Chondrocyte (in vitro differentiated cells): ENCODE data around the gene TRAK2. TPM values are rescaled to one million over a fixed set of nuclear protein-coding genes. Genes with fewer than 3 reads are reported as not detected.
"Not testable (repeated sequence)": the region's sequence is repeated elsewhere in the genome, so short reads cannot be mapped to it uniquely, and the experiment has no call there.

Experiments used
- DNase-seq: peaks from one replicate; pipeline ENCODE4 v3.0.0; 2021; ENCODE audit warnings: mixed read lengths, low spot score
- H3K27ac Mint-ChIP-seq: one replicate; pipeline ENCODE4 v1.8.0; 2021; ENCODE audit warnings: mild to moderate bottlenecking, moderate library complexity, mixed read lengths; ENCODE audit not compliant: unreplicated experiment
- H3K27me3 Mint-ChIP-seq: 2 replicates; pipeline ENCODE4 v1.8.0; 2021; ENCODE audit warnings: low read depth, mixed read lengths
- H3K36me3 Mint-ChIP-seq: 2 replicates; pipeline ENCODE4 v1.8.0; 2021; ENCODE audit warnings: low read depth, mixed read lengths
- H3K4me1 Mint-ChIP-seq: 2 replicates; pipeline ENCODE4 v1.8.0; 2021; ENCODE audit warnings: low read depth, mild to moderate bottlenecking, mixed read lengths
- H3K4me3 Mint-ChIP-seq: one replicate; pipeline ENCODE4 v1.8.0; 2021; ENCODE audit warnings: mild to moderate bottlenecking, moderate library complexity, mixed read lengths; ENCODE audit not compliant: unreplicated experiment
- H3K9me3 Mint-ChIP-seq: 2 replicates; pipeline ENCODE4 v1.8.0; 2021; ENCODE audit warnings: low read depth, mixed read lengths
- total RNA-seq: library from RNA; stranded (reverse); gene quantifications from 3 replicates; pipeline ENCODE4 v1.2.1, GENCODE V29; 2021
- TF ChIP-seq, protein P1 (sequence below): fragments of 200-600 bp; sonication (generic); IDR thresholded peaks from 2 replicates; pipeline ENCODE4 v1.5.0; 2021; ENCODE audit warnings: antibody characterized with exemption, mild to moderate bottlenecking, moderate library complexity

Gene TRAK2
- total RNA-seq, 1 donor from 2014 or later, result 48.4 TPM

DNA sequence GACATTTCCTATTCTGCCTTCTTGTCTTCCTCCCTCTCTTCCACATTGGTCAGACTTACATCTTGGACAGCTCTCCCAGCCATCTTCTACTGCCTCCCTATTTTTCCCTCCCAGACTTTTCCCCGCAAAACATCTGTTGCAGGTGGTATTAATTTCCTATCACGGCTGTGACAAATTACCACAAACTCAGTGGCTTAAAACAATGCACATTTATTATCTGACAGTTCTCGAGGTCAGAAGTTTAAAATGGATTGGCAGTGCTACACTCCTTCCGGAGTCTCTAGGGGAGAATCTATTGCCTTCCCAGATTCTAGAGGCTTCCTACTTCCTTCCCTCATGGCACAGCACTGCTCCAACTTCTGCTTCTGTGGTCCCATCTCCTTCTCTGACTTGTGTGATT lies 33.5 kb upstream of the TRAK2 start:
- Mint-ChIP-seq H3K9me3 (no peaks in the 10 kb centered on the region), H3K4me1 (no peaks in the 10 kb centered on the region), H3K36me3 (peaks cover 4% of the 10 kb centered on the region), H3K4me3 (no peak overlapping the region), H3K27ac (no peak overlapping the region), H3K27me3 (no peaks in the 10 kb centered on the region)
- TF ChIP-seq, protein P1, sequence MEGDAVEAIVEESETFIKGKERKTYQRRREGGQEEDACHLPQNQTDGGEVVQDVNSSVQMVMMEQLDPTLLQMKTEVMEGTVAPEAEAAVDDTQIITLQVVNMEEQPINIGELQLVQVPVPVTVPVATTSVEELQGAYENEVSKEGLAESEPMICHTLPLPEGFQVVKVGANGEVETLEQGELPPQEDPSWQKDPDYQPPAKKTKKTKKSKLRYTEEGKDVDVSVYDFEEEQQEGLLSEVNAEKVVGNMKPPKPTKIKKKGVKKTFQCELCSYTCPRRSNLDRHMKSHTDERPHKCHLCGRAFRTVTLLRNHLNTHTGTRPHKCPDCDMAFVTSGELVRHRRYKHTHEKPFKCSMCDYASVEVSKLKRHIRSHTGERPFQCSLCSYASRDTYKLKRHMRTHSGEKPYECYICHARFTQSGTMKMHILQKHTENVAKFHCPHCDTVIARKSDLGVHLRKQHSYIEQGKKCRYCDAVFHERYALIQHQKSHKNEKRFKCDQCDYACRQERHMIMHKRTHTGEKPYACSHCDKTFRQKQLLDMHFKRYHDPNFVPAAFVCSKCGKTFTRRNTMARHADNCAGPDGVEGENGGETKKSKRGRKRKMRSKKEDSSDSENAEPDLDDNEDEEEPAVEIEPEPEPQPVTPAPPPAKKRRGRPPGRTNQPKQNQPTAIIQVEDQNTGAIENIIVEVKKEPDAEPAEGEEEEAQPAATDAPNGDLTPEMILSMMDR, result no peak
- no peak for DNase-seq

DNA sequence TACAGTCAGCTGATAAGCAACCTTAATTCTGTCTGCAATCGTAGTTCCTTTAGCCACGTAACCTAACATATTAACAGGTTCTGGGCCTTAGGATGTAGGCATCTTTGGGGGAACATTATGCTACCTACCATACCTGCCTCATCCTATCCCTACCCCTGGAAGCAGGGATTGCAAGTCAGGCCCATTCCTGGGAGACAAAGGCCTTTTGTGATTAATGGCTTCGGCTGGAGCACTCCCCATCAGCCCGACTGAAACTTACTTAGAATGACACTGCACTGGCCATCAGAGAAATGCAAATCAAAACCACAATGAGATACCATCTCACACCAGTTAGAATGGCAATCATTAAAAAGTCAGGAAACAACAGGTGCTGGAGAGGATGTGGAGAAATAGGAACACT lies 32.5 kb upstream of the TRAK2 start:
- H3K9me3 Mint-ChIP-seq, H3K4me1 Mint-ChIP-seq, H3K27me3 Mint-ChIP-seq, H3K27ac Mint-ChIP-seq, H3K4me3 Mint-ChIP-seq, DNase-seq, H3K36me3 Mint-ChIP-seq: not testable (repeated sequence)

- no peak overlapping the region for H3K4me3 Mint-ChIP-seq
- no peaks in the 10 kb centered on the region for H3K27me3 Mint-ChIP-seq
- no peak overlapping the region for H3K27ac Mint-ChIP-seq
- peaks cover 7% of the 10 kb centered on the region for H3K36me3 Mint-ChIP-seq
- no peaks in the 10 kb centered on the region for H3K9me3 Mint-ChIP-seq
- TF ChIP-seq, protein P1, result no peak
- no peaks in the 10 kb centered on the region for H3K4me1 Mint-ChIP-seq
- no peak for DNase-seq
These were observed 32.1 kb upstream of the TRAK2 start for GRCh38 chr2:201483342-201483741.

GRCh38 chr2:201482543-201482942 lies 31.3 kb upstream of the TRAK2 start:
- H3K4me1 Mint-ChIP-seq, result no peaks in the 10 kb centered on the region
- TF ChIP-seq, protein P1, result no peak

DNA sequence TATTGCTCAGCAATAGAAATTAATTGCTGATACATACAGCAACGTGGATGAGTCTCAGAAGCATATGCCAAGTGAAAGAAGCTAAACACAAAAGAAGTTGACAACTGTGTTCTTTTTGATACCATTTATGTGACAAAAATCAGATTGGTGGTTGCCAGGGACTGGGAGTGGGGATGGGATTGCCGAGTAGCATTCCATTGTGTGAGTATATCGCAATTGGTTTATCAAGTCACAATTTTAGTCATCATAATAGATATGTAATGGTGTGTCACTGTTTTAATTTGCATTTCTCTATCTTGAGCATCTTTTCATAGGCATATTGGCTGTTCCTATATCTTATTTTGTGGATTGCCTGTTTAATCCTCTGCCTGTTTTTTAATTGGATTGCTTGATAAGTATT lies 21.2 kb upstream of the TRAK2 start:
- peaks cover 14% of the 10 kb centered on the region for H3K4me1 Mint-ChIP-seq

More at GRCh38 chr2:201482543-201482942, 31.3 kb upstream of the TRAK2 start:
- no peak overlapping the region for H3K27ac Mint-ChIP-seq
- H3K9me3 Mint-ChIP-seq, result no peaks in the 10 kb centered on the region
- DNase-seq, result no peak
- no peaks in the 10 kb centered on the region for H3K27me3 Mint-ChIP-seq
- H3K4me3 Mint-ChIP-seq, result no peak overlapping the region
- peaks cover 9% of the 10 kb centered on the region for H3K36me3 Mint-ChIP-seq

More for the DNA sequence above, 21.2 kb upstream of the TRAK2 start:
- H3K9me3 Mint-ChIP-seq, result no peaks in the 10 kb centered on the region
- H3K4me3 Mint-ChIP-seq, result no peak overlapping the region
- no peak overlapping the region for H3K27ac Mint-ChIP-seq
- H3K36me3 Mint-ChIP-seq, result peaks cover 42% of the 10 kb centered on the region
- no peaks in the 10 kb centered on the region for H3K27me3 Mint-ChIP-seq
- DNase-seq, result no peak
- TF ChIP-seq, protein P1, result no peak
